Measurements from ENCODE around the gene SDSL. TPM values are rescaled to one million over a fixed set of nuclear protein-coding genes. Genes with fewer than 3 reads are reported as not detected.
A peak's percentile ranks its signal among the peaks of the same experiment; 100 is the strongest.

SDSL gene, protein sequence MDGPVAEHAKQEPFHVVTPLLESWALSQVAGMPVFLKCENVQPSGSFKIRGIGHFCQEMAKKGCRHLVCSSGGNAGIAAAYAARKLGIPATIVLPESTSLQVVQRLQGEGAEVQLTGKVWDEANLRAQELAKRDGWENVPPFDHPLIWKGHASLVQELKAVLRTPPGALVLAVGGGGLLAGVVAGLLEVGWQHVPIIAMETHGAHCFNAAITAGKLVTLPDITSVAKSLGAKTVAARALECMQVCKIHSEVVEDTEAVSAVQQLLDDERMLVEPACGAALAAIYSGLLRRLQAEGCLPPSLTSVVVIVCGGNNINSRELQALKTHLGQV
- total RNA-seq, result 12.8 TPM
- long read RNA-seq, transcript SDSL-202 (8 exons, 1,449 nt), result major isoform, 13 of 18 reads
- long read RNA-seq, partial matches to known transcripts, result 2 of 18 reads
- long read RNA-seq, other reads (novel, unspliced or antisense), result 3 of 18 reads

GRCh38 chr12:113422030-113422885 is at the start of gene SDSL:
SDSL (plus strand) TSS chr12:113422380; CDS start chr12:113427983, 5,603 bp downstream.
- ATAC-seq, result peak; percentile 92 to 93
- TF ChIP-seq, protein P1, sequence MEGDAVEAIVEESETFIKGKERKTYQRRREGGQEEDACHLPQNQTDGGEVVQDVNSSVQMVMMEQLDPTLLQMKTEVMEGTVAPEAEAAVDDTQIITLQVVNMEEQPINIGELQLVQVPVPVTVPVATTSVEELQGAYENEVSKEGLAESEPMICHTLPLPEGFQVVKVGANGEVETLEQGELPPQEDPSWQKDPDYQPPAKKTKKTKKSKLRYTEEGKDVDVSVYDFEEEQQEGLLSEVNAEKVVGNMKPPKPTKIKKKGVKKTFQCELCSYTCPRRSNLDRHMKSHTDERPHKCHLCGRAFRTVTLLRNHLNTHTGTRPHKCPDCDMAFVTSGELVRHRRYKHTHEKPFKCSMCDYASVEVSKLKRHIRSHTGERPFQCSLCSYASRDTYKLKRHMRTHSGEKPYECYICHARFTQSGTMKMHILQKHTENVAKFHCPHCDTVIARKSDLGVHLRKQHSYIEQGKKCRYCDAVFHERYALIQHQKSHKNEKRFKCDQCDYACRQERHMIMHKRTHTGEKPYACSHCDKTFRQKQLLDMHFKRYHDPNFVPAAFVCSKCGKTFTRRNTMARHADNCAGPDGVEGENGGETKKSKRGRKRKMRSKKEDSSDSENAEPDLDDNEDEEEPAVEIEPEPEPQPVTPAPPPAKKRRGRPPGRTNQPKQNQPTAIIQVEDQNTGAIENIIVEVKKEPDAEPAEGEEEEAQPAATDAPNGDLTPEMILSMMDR (IDR thresholded peaks at IDR 0.05), result no peak
- Histone ChIP-seq H3K4me1 (peaks cover 37% of the 10 kb centered on the region), H3K27me3 (ENCODE audit: low read depth) (no peaks in the 10 kb centered on the region), H3K36me3 (no peaks in the 10 kb centered on the region), H3K27ac (peak within 1 kb of the TSS; percentile 80), H3K9me3 (no peaks in the 10 kb centered on the region), H3K4me3 (peak within 1 kb of the TSS; percentile 66)
- intact Hi-C loops (cut with DNase I), result no loop called here
- DNase-seq, result peak; percentile 85

DNA sequence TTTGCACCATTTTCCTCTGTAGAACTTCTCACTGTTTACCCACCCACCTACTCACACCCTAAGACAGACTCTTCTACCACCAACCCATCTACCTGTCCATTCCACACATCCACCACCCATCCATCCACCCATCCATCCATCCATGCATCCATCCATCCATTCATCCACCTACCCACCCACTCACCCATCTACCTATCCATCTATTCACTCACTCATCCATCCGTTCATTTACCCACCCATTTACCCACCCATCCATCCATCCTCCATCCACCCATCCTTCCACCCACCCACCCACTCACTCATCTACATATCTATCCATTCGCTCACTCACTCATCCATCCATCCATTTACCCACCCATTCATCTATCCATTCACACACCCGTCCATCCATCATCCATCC is 48.7 kb upstream of the SDSL start:
- Histone ChIP-seq H3K4me1 (no peaks in the 10 kb centered on the region), H3K9me3 (no peaks in the 10 kb centered on the region), H3K27ac (no peak overlapping the region), H3K4me3 (no peak overlapping the region), H3K27me3 (ENCODE audit: low read depth) (no peaks in the 10 kb centered on the region), H3K36me3 (peaks cover 68% of the 10 kb centered on the region)
- intact Hi-C loops (cut with DNase I), result no loop called here
- DNase-seq (no peak), ATAC-seq (no peak)
- TF ChIP-seq, protein P1 (IDR thresholded peaks at IDR 0.05), result no peak

DNA sequence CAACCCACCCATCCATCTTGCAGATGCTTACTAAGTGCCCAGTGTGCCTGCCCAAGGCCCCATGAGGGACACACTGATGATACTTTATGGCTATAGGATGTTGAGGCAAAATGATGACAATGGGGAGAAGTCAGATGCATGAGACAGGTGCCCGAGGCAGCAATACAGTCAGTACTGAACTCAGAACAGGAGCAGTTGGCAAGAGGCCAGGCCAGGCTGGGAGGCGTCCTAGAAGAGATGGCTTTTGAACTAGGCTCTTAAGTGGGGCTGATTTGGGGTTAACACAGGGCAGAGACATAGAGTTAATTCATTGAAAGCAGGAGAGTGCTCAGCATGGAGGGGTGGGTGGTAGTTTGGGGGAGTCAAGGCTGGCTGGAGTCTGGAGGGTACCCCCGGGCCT is 48.2 kb upstream of the SDSL start:
- TF ChIP-seq, protein P1 (IDR thresholded peaks at IDR 0.05), result no peak
- Histone ChIP-seq H3K27ac (no peak overlapping the region), H3K4me3 (no peak overlapping the region), H3K9me3 (no peaks in the 10 kb centered on the region), H3K27me3 (ENCODE audit: low read depth) (no peaks in the 10 kb centered on the region), H3K36me3 (peaks cover 66% of the 10 kb centered on the region), H3K4me1 (no peaks in the 10 kb centered on the region)
- ATAC-seq, result no peak
- intact Hi-C loops (cut with DNase I), result no loop called here
- DNase-seq, result no peak

DNA sequence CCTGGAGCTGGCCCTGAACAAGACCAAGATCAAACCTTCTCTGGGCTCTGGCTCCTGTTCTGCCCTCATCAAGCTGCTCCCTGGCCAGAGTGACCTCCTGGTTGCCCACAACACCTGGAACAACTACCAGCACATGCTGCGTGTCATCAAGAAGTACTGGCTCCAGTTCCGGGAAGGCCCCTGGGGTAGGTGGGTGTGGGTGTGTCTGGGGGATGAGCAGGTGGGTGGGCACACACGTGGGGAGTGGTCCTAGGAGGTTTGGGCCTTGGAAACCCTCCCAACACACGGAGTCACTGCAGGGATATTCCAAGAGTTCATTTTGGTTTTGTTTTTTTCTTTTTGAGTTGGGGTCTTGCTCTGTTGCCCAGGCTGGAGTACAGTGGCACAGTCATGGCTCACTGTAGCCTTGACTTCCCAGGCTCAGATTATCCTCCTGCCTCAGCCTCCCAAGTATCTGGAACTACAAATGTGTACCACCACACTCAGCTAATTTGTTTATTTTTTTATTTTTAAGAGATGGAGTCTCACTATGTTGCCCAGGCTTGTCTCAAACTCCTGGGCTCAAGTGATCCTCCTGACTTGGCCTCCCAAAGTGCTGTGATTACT is 47.3 kb upstream of the SDSL start:
- Histone ChIP-seq H3K4me3 (no peak overlapping the region), H3K36me3 (peaks cover 74% of the 10 kb centered on the region), H3K4me1 (no peaks in the 10 kb centered on the region), H3K9me3 (no peaks in the 10 kb centered on the region), H3K27me3 (ENCODE audit: low read depth) (no peaks in the 10 kb centered on the region), H3K27ac (no peak overlapping the region)
- ATAC-seq (no peak), DNase-seq (no peak)
- TF ChIP-seq, protein P1 (IDR thresholded peaks at IDR 0.05), result no peak
- intact Hi-C loops (cut with DNase I), result no loop called here

- no peaks in the 10 kb centered on the region for H3K27me3 ChIP-seq (ENCODE audit: low read depth)
- intact Hi-C loops (cut with DNase I), result no loop called here
- no peak overlapping the region for H3K4me3 ChIP-seq
- H3K36me3 ChIP-seq, result peaks cover 74% of the 10 kb centered on the region
- H3K4me1 ChIP-seq, result no peaks in the 10 kb centered on the region
- ATAC-seq, result no peak
- no peaks in the 10 kb centered on the region for H3K9me3 ChIP-seq
- H3K27ac ChIP-seq, result no peak overlapping the region
- no peak for DNase-seq
- TF ChIP-seq, protein P1 (IDR thresholded peaks at IDR 0.05), result no peak
Observed at GRCh38 chr12:113378291-113378690, 43.9 kb upstream of the SDSL start.

All from lower lobe of right lung (tissue), 2 donors.